Measurements from ENCODE around the gene CCL22. TPM values are rescaled to one million over a fixed set of nuclear protein-coding genes. Genes with fewer than 3 reads are reported as not detected.

The CCL22 gene
- polyA plus RNA-seq, 1 donor = 0.30 TPM

DNA sequence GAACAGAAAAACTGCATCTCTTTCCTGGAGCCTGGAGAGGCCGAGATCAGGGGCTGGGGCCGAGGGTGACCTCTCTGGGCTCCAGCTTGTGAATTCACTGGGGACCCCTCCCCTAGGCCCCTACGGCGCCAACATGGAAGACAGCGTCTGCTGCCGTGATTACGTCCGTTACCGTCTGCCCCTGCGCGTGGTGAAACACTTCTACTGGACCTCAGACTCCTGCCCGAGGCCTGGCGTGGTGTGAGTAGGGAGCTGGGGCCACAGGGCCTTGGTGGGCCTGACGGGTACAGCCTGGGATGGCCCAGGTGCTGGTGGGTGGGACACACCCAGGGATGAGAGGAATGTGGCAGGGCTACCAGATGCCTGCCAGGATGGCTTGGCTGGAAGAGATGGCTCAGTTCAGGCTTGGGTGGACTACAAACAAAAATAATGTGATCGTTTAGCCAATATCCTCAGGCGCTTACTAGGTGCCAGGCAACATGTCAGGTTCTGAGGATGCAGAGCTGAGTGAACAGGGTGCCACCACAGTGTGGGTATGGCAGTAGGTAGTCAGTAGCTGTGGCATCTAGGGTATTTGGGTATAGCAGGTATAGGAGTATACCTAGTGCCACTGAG, 1.8 kb downstream of the CCL22 start:
- H3K36me3 ChIP-seq (ENCODE audit: control insufficient read depth, insufficient read depth, low read length) = no peaks in the 10 kb centered on the region
- no peaks in the 10 kb centered on the region for H3K9me3 ChIP-seq (ENCODE audit: control insufficient read depth, low read depth, low read length)
- WGBS (ENCODE audit: insufficient coverage, low lambda C conversion rate) = no CpG with 5 or more reads among the region's 16 CpGs
- no peak for DNase-seq
- H3K4me1 ChIP-seq (ENCODE audit: control insufficient read depth, insufficient read depth, low read length) = no peaks in the 10 kb centered on the region
- H3K27me3 ChIP-seq (ENCODE audit: control insufficient read depth, insufficient read depth, low read length) = no peaks in the 10 kb centered on the region
- H3K4me3 ChIP-seq (ENCODE audit: low read length) = no peak overlapping the region
- no peak overlapping the region for H3K27ac ChIP-seq (ENCODE audit: low read length)

DNA sequence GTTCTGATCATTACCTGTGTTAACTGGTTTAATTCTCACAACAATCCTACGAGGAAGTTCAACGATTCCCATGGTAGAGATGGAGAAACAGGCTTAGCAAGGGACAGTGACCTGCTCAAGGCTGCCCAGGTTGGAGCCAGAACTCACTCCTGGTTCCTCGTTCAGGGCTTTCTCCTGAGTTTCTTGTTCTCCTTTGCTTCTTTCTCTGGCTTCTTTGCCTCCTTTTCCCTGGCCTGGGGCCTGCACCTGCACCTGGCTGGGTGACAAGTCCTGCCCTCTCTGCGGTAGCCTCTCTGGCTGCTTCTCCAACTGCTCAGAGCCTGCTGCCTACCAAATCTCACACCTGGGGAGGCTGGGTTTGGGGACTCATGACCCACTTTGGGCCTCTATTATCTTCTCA, 2.8 kb downstream of the CCL22 start:
- no peaks in the 10 kb centered on the region for H3K4me1 ChIP-seq (ENCODE audit: control insufficient read depth, insufficient read depth, low read length)
- H3K27ac ChIP-seq (ENCODE audit: low read length) = no peak overlapping the region
- no peaks in the 10 kb centered on the region for H3K36me3 ChIP-seq (ENCODE audit: control insufficient read depth, insufficient read depth, low read length)
- no peak for DNase-seq
- H3K9me3 ChIP-seq (ENCODE audit: control insufficient read depth, low read depth, low read length) = no peaks in the 10 kb centered on the region
- WGBS (ENCODE audit: insufficient coverage, low lambda C conversion rate) = no CpG with 5 or more reads among the region's 4 CpGs
- H3K4me3 ChIP-seq (ENCODE audit: low read length) = no peak overlapping the region
- no peaks in the 10 kb centered on the region for H3K27me3 ChIP-seq (ENCODE audit: control insufficient read depth, insufficient read depth, low read length)

DNA sequence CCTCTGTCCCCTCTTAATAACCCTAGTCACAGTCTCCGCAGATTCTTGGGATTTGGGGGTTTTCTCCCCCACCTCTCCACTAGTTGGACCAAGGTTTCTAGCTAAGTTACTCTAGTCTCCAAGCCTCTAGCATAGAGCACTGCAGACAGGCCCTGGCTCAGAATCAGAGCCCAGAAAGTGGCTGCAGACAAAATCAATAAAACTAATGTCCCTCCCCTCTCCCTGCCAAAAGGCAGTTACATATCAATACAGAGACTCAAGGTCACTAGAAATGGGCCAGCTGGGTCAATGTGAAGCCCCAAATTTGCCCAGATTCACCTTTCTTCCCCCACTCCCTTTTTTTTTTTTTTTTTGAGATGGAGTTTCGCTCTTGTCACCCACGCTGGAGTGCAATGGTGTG, 5.6 kb downstream of the CCL22 start:
- WGBS (ENCODE audit: insufficient coverage, low lambda C conversion rate) = no CpG with 5 or more reads among the region's 3 CpGs
- H3K4me3 ChIP-seq (ENCODE audit: low read length) = no peak overlapping the region
- H3K4me1 ChIP-seq (ENCODE audit: control insufficient read depth, insufficient read depth, low read length) = no peaks in the 10 kb centered on the region
- H3K27ac ChIP-seq (ENCODE audit: low read length) = no peak overlapping the region
- H3K9me3 ChIP-seq (ENCODE audit: control insufficient read depth, low read depth, low read length) = no peaks in the 10 kb centered on the region
- DNase-seq = no peak
- H3K27me3 ChIP-seq (ENCODE audit: control insufficient read depth, insufficient read depth, low read length) = no peaks in the 10 kb centered on the region
- H3K36me3 ChIP-seq (ENCODE audit: control insufficient read depth, insufficient read depth, low read length) = no peaks in the 10 kb centered on the region

DNA sequence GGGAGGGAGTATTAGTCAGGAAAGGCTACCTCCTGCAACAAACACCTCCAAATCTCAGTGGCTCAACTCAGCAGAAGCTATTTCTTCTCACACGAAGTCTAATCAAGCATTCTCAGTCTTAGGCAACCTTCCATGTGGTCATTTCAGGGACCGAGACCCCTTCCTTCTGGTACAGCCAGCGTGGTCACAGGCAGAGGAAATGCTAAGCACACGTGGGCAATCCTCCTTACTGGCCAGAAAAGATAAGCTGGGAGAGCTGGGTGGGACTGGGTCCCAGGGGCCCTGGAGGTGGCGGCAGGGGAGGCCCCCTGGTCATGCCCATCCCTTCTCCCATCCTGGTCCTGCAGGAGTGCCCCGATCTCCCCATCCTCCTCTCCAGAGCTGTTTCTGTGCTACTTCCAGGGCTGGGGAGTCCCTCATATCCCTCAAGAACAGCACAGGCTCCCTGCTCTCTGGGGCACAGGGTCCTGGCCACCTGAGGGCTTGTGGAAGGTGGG, 8.0 kb downstream of the CCL22 start:
- Histone ChIP-seq H3K9me3 (ENCODE audit: control insufficient read depth, low read depth, low read length) (no peaks in the 10 kb centered on the region), H3K4me1 (ENCODE audit: control insufficient read depth, insufficient read depth, low read length) (peaks cover 2% of the 10 kb centered on the region), H3K27ac (ENCODE audit: low read length) (no peak overlapping the region), H3K27me3 (ENCODE audit: control insufficient read depth, insufficient read depth, low read length) (no peaks in the 10 kb centered on the region), H3K4me3 (ENCODE audit: low read length) (no peak overlapping the region), H3K36me3 (ENCODE audit: control insufficient read depth, insufficient read depth, low read length) (no peaks in the 10 kb centered on the region)
- no CpG with 5 or more reads among the region's 6 CpGs for WGBS (ENCODE audit: insufficient coverage, low lambda C conversion rate)
- DNase-seq = peak in 1 of 2 donors; percentile 44

DNA sequence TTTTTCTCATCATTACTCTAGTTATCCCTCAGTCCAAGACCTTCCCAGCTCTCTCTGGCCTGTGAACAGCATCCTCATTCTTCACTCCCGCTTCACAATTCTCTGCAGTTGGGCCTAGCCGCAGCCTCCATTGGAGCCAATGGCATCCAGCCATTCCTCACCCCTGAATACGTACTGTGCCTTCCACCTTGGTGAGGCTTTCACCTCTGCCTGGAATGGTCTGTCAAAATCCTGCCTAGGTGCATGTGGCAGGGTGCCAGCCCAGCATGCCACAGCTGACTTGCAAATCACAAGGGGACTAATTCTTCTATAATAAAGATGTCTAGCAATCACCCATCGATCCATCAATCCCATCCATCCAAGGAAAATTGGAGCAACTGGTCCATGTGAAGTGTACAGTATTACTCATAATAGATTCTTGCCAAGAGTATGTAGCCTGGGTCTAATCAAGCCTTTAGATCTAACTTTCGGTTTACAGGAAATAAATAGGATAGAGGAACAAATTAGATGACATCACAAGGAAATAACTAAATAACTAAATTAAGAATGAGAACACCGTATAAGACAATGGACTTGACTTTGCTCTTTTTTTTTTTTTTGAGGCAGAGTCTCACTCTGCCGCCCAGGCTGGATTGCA, 8.7 kb downstream of the CCL22 start:
- 96% methylated on average over 3 of the region's 7 CpGs for WGBS (ENCODE audit: insufficient coverage, low lambda C conversion rate)
- Histone ChIP-seq H3K4me3 (ENCODE audit: low read length) (no peak overlapping the region), H3K36me3 (ENCODE audit: control insufficient read depth, insufficient read depth, low read length) (no peaks in the 10 kb centered on the region), H3K27ac (ENCODE audit: low read length) (no peak overlapping the region), H3K9me3 (ENCODE audit: control insufficient read depth, low read depth, low read length) (no peaks in the 10 kb centered on the region), H3K27me3 (ENCODE audit: control insufficient read depth, insufficient read depth, low read length) (no peaks in the 10 kb centered on the region), H3K4me1 (ENCODE audit: control insufficient read depth, insufficient read depth, low read length) (peaks cover 8% of the 10 kb centered on the region)
- DNase-seq = no peak

DNA sequence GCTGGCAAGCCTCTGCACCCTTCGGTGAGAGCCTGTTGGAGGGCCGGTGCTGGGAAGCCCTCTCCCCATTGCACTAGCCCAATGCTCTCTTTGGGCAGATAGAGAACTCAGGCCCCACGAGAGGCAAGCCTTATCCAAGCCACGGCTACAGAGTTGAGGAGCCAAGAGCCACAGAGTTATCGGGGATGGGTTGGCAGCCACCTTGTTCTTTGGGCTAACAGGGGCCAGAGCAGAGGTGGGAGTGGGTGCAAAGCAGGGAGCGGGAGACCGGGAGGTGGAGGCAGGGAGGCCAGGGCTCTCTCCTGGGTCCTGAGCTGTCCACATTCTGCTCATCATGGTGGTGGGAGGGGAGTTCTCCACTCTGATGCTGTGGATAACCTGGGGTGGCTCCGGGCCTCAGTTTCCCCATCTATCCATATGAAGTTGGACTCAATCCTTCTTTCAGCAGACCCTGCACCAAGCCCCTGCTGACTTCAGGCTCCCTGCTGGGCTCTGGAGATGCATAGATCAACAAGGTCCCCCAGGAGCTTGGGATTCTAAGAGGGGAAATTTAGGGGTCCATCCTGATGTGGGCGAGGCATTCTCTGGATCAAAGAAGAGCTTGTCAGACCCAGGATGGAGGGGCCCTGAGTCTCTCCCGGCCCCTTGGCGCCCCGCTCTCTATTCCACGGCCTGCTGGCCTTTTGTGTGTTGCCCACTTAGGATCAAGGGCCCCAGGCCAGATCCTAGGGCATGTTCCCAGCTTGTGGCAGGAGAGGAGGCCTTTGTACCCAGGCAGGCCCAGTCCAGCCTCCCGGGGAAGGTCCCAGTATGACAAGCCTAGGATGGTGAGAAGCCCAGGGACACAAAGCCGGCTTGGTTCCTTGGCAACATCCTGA, 13.2 kb downstream of the CCL22 start:
- no peaks in the 10 kb centered on the region for H3K9me3 ChIP-seq (ENCODE audit: control insufficient read depth, low read depth, low read length)
- no peak for DNase-seq
- H3K36me3 ChIP-seq (ENCODE audit: control insufficient read depth, insufficient read depth, low read length) = no peaks in the 10 kb centered on the region
- H3K27ac ChIP-seq (ENCODE audit: low read length) = peak overlapping the region; percentile 85
- WGBS (ENCODE audit: insufficient coverage, low lambda C conversion rate) = no CpG with 5 or more reads among the region's 15 CpGs
- H3K4me3 ChIP-seq (ENCODE audit: low read length) = peak overlapping the region; percentile 59
- H3K4me1 ChIP-seq (ENCODE audit: control insufficient read depth, insufficient read depth, low read length) = peaks cover 27% of the 10 kb centered on the region
- no peaks in the 10 kb centered on the region for H3K27me3 ChIP-seq (ENCODE audit: control insufficient read depth, insufficient read depth, low read length)

DNA sequence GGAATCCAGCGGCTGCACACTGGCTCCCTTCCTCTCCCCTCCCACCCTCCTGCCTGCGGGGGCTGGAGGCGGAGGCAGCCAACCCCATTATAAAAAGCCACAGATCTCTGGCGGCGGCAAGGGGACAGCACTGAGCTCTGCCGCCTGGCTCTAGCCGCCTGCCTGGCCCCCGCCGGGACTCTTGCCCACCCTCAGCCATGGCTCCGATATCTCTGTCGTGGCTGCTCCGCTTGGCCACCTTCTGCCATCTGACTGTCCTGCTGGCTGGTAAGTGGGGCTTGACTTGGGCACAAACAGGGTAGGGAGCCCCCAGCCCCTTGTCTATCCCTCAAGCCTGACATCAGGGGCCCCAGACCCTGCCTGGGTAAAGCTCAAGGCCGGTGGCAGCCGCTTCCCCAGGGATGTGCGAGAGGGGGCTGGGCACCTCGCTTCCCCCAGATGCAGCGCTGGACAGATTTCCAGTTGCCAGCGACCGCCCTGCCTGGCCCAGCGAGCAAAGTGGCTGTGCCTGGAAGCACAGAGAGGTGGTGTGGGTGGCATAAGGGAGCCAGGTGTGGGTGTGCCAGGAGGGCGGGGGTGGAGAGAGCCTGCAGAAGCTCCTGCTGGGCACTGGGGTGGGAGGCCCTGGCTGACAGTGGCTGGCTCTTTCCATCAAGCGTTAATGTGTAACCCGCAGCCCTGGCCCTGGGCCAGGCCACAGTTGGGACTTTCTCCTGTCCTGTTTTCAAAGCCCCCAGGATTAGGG, 14.0 kb downstream of the CCL22 start, which contains the start of gene CX3CL1:
Gene CX3CL1, plus strand, starts transcription at position 119 of the 745 bp plus-strand sequence. Its CDS starts 79 bp downstream, at position 198.
- H3K4me3 ChIP-seq (ENCODE audit: low read length) = peak within 1 kb of the TSS; percentile 59
- WGBS (ENCODE audit: insufficient coverage, low lambda C conversion rate) = no CpG with 5 or more reads among the region's 23 CpGs

DNA sequence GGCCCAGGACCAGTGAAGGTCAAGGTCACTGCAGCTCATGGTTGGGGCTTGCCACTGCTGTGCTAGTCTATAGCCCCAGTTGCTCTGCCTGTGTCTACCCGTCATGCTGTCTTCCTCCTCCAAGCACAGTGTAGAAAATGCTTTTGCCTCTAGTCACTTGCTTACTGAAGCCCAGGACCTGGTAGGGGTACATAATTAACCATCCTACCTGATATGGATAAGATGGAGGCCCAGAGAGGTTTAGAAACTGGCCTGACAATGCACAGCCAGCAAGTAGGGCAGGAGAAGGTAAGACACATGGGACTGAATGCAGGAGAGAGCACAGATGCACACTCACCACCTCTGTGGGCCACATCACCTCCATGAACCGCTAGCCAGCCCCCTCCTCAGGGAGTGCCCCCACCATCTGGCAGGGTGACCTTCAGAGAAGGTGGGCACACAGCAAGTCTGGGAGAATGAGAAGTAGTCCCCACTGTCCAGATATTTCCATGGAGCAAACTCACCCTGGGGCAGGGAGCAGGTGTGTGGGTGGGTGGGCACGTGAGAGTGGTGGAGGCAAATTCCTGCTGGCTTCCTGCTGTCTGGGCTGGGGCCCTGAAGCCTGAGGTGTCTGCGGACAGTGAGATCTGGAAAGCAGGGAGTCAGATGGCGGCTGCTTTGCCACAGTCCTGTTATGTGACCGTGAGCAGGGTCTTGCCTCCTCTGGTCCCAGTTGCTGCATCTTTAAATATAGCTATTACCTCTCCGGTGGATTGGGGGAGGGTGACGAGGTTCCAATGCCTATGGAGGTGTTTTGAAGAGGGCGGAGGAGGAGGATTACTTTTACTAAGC, 14.7 kb downstream of the CCL22 start:
- WGBS (ENCODE audit: insufficient coverage, low lambda C conversion rate) = no CpG with 5 or more reads among the region's 9 CpGs
- Histone ChIP-seq H3K4me3 (ENCODE audit: low read length) (peak overlapping the region; percentile 59), H3K4me1 (ENCODE audit: control insufficient read depth, insufficient read depth, low read length) (peaks cover 36% of the 10 kb centered on the region), H3K36me3 (ENCODE audit: control insufficient read depth, insufficient read depth, low read length) (no peaks in the 10 kb centered on the region), H3K27ac (ENCODE audit: low read length) (peak overlapping the region; percentile 85), H3K27me3 (ENCODE audit: control insufficient read depth, insufficient read depth, low read length) (no peaks in the 10 kb centered on the region), H3K9me3 (ENCODE audit: control insufficient read depth, low read depth, low read length) (no peaks in the 10 kb centered on the region)
- DNase-seq = peak in 1 of 2 donors; percentile 44

More for the DNA sequence above, 14.0 kb downstream of the CCL22 start, which contains the start of gene CX3CL1:
- no peaks in the 10 kb centered on the region for H3K9me3 ChIP-seq (ENCODE audit: control insufficient read depth, low read depth, low read length)
- no peaks in the 10 kb centered on the region for H3K27me3 ChIP-seq (ENCODE audit: control insufficient read depth, insufficient read depth, low read length)
- DNase-seq = peak; percentile 82 to 92
- H3K4me1 ChIP-seq (ENCODE audit: control insufficient read depth, insufficient read depth, low read length) = peaks cover 35% of the 10 kb centered on the region
- H3K36me3 ChIP-seq (ENCODE audit: control insufficient read depth, insufficient read depth, low read length) = no peaks in the 10 kb centered on the region
- H3K27ac ChIP-seq (ENCODE audit: low read length) = peak within 1 kb of the TSS; percentile 85

DNA sequence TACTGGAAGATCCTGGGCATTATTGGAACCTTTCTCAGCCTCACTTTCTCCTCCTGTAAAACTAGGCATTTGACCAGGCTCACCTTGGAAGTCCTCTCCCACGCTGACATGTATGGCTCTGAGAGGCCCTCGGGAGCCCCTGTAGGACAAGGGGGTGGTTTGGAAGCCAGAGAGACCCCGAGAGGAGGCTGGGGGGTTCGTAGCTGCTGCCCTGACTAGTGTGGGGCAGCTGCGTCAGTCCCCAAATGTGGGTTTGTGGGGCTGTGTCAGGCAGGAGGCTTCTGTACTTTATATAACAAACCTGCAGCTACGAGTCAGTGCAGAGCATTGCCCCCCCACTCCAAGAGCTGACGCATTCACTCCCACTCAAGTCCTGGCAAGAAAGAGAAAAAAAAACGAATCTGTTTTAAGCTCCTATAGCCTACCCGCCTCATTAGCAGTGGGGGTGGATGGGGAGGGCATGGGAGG, 15.5 kb downstream of the CCL22 start:
- Histone ChIP-seq H3K9me3 (ENCODE audit: control insufficient read depth, low read depth, low read length) (no peaks in the 10 kb centered on the region), H3K27ac (ENCODE audit: low read length) (no peak overlapping the region), H3K4me1 (ENCODE audit: control insufficient read depth, insufficient read depth, low read length) (peaks cover 36% of the 10 kb centered on the region), H3K36me3 (ENCODE audit: control insufficient read depth, insufficient read depth, low read length) (no peaks in the 10 kb centered on the region), H3K4me3 (ENCODE audit: low read length) (peak overlapping the region; percentile 59), H3K27me3 (ENCODE audit: control insufficient read depth, insufficient read depth, low read length) (no peaks in the 10 kb centered on the region)
- WGBS (ENCODE audit: insufficient coverage, low lambda C conversion rate) = no CpG with 5 or more reads among the region's 9 CpGs
- peak in 1 of 2 donors; percentile 32 for DNase-seq

Measured in large intestine (tissue), 3 donors.